Smooth muscle cell (in vitro differentiated cells): ENCODE measurements around the gene GABRB3. TPM values are rescaled to one million over a fixed set of nuclear protein-coding genes. Genes with fewer than 3 reads are reported as not detected.

Source experiments
- DNase-seq: peaks from one replicate; lab custom pipeline; 2025; ENCODE audit not compliant: unreplicated experiment; lab: John Stamatoyannopoulos, UW
- H2AFZ ChIP-seq: fragments of 200-600 bp; sonication (generic); 2 replicates; pipeline ENCODE4 v1.6.0; 2016; ENCODE audit warnings: antibody characterized with exemption, low read depth, mild to moderate bottlenecking
- H3F3A ChIP-seq: fragments of 200-600 bp; sonication (generic); 2 replicates; pipeline ENCODE4 v1.6.0; 2017; ENCODE audit warnings: antibody characterized with exemption, low read depth
- H3K27ac ChIP-seq: fragments of 200-600 bp; sonication (generic); 2 replicates; pipeline ENCODE4 v1.5.1; 2016; ENCODE audit warnings: low read depth, mild to moderate bottlenecking
- H3K27me3 ChIP-seq: fragments of 200-600 bp; sonication (generic); 2 replicates; pipeline ENCODE4 v1.6.1; 2016; ENCODE audit warnings: low read depth, mild to moderate bottlenecking
- H3K36me3 ChIP-seq: fragments of 200-600 bp; sonication (generic); 2 replicates; pipeline ENCODE4 v1.5.1; 2016; ENCODE audit warnings: low read depth
- H3K4me1 ChIP-seq: fragments of 200-600 bp; sonication (generic); 2 replicates; pipeline ENCODE4 v1.5.1; 2016; ENCODE audit warnings: low read depth
- H3K4me2 ChIP-seq: fragments of 200-600 bp; sonication (generic); 2 replicates; pipeline ENCODE4 v1.6.0; 2016; ENCODE audit warnings: mild to moderate bottlenecking
- H3K4me3 ChIP-seq: fragments of 200-600 bp; sonication (generic); 2 replicates; pipeline ENCODE4 v1.5.1; 2016; ENCODE audit warnings: mild to moderate bottlenecking
- H3K79me2 ChIP-seq: fragments of 200-600 bp; sonication (generic); 2 replicates; pipeline ENCODE4 v1.6.0; 2016; ENCODE audit warnings: low read depth, mild to moderate bottlenecking
- H3K9ac ChIP-seq: fragments of 200-600 bp; sonication (generic); 2 replicates; pipeline ENCODE4 v1.6.0; 2016; ENCODE audit warnings: low read depth
- H3K9me3 ChIP-seq: fragments of 200-600 bp; sonication (generic); replicated peaks from 2 replicates; pipeline ENCODE4 v1.5.1; 2016; ENCODE audit warnings: low read depth
- H4K20me1 ChIP-seq: fragments of 200-600 bp; sonication (generic); 2 replicates; pipeline ENCODE4 v1.6.0; 2016; ENCODE audit warnings: low read depth
- CTCF ChIP-seq: fragments of 200-600 bp; sonication (generic); IDR thresholded peaks from 2 replicates; pipeline ENCODE4 v1.5.1; 2017; ENCODE audit warnings: borderline replicate concordance, mild to moderate bottlenecking, antibody characterized with exemption; ENCODE audit not compliant: insufficient read depth, poor library complexity, severe bottlenecking
- WGBS: methylation state at CpG from one replicate; pipeline ENCODE4 v1.1.7; 2016; ENCODE audit warnings: low lambda C conversion rate; 5-methylcytosine and 5-hydroxymethylcytosine counted together
- polyA plus RNA-seq: library from polyadenylated mRNA; unstranded; fragments of >200 nt; fragmentation: Nextera tagmentation; extraction: Ambion mirVana; gene quantifications from 2 replicates; pipeline ENCODE4 v1.2.1, GENCODE V29; 2016
- total RNA-seq: library from RNA; depleted of rRNA; stranded (reverse); fragments of >200 nt; gene quantifications from 2 replicates; pipeline ENCODE4 v1.2.3, GENCODE V29; 2014

GABRB3 gene
- total and polyA plus RNA-seq, 2 experiments from 2014 or later = 0.57 to 4.9 TPM

GRCh38 chr15:26676115-26676514, 96.8 kb downstream of the GABRB3 start:
- H3K27ac ChIP-seq = no peak overlapping the region
- H3K27me3 ChIP-seq = no peaks in the 10 kb centered on the region
- H3K9ac ChIP-seq = no peak overlapping the region
- no peaks in the 10 kb centered on the region for H3K9me3 ChIP-seq
- no peak overlapping the region for H3K4me2 ChIP-seq
- no peaks in the 10 kb centered on the region for H4K20me1 ChIP-seq
- no peak overlapping the region for H2AFZ ChIP-seq
- no peak for TF ChIP-seq CTCF
- H3K79me2 ChIP-seq = no peaks in the 10 kb centered on the region
- no peak overlapping the region for H3K4me3 ChIP-seq
- no peaks in the 10 kb centered on the region for H3F3A ChIP-seq
- no peak for DNase-seq
- no peaks in the 10 kb centered on the region for H3K4me1 ChIP-seq
- 94% methylated on average over 3 of the region's 3 CpGs for WGBS
- no peaks in the 10 kb centered on the region for H3K36me3 ChIP-seq

- no peak overlapping the region for H2AFZ ChIP-seq
- H3K4me3 ChIP-seq = no peak overlapping the region
- H3K4me1 ChIP-seq = no peaks in the 10 kb centered on the region
- no peaks in the 10 kb centered on the region for H3F3A ChIP-seq
- no peaks in the 10 kb centered on the region for H3K27me3 ChIP-seq
- H3K79me2 ChIP-seq = no peaks in the 10 kb centered on the region
- TF ChIP-seq CTCF = no peak
- DNase-seq = no peak
- no peaks in the 10 kb centered on the region for H3K36me3 ChIP-seq
- no peak overlapping the region for H3K9ac ChIP-seq
- no peak overlapping the region for H3K27ac ChIP-seq
- no peaks in the 10 kb centered on the region for H3K9me3 ChIP-seq
- WGBS = 61% methylated on average over 4 of the region's 4 CpGs
- no peak overlapping the region for H3K4me2 ChIP-seq
- no peaks in the 10 kb centered on the region for H4K20me1 ChIP-seq
These were observed 98.4 kb downstream of the GABRB3 start for GRCh38 chr15:26674467-26674866.

- Histone ChIP-seq H3K79me2 (no peaks in the 10 kb centered on the region), H3K9me3 (no peaks in the 10 kb centered on the region), H3K4me3 (no peak overlapping the region), H3K27me3 (no peaks in the 10 kb centered on the region), H2AFZ (no peak overlapping the region), H3K4me2 (no peak overlapping the region), H3K9ac (no peak overlapping the region), H3K27ac (no peak overlapping the region), H4K20me1 (no peaks in the 10 kb centered on the region), H3K4me1 (no peaks in the 10 kb centered on the region), H3K36me3 (no peaks in the 10 kb centered on the region), H3F3A (no peaks in the 10 kb centered on the region)
- TF ChIP-seq CTCF = no peak
- WGBS = 89% methylated on average over 5 of the region's 5 CpGs
- no peak for DNase-seq
These were observed 99.4 kb downstream of the GABRB3 start for GRCh38 chr15:26673445-26673844.

GRCh38 chr15:26670116-26670515, 102.8 kb downstream of the GABRB3 start:
- Histone ChIP-seq H3F3A (no peaks in the 10 kb centered on the region), H2AFZ (no peak overlapping the region), H3K27ac (no peak overlapping the region), H3K9me3 (no peaks in the 10 kb centered on the region), H3K4me1 (peaks cover 7% of the 10 kb centered on the region), H3K79me2 (no peaks in the 10 kb centered on the region), H4K20me1 (no peaks in the 10 kb centered on the region), H3K4me2 (no peak overlapping the region), H3K27me3 (no peaks in the 10 kb centered on the region), H3K9ac (no peak overlapping the region), H3K36me3 (no peaks in the 10 kb centered on the region), H3K4me3 (no peak overlapping the region)
- WGBS = 96% methylated on average over 17 of the region's 32 CpGs
- no peak for TF ChIP-seq CTCF
- DNase-seq = no peak
